Stomach (tissue), 9 donors: ENCODE data around the gene SCAF4. TPM values are rescaled to one million over a fixed set of nuclear protein-coding genes. Genes with fewer than 3 reads are reported as not detected.
"Not testable (repeated sequence)": the region's sequence is repeated elsewhere in the genome, so short reads cannot be mapped to it uniquely, and the experiment has no call there.

Experiments
- DNase-seq, 2 donors: peaks; one replicate each; pipeline versions ENCODE4 v3.0.0 to v3.0.0-alpha.2; 2013 to 2019
- H3K27ac ChIP-seq, 5 donors: fragments of 200-600 bp in 4 of 5; sonication (generic) in 4 of 5; one replicate each; pipeline ENCODE4 v1.5.1; 2013 to 2019; ENCODE audit warnings: mild to moderate bottlenecking in 1 of 5, moderate library complexity in 1 of 5
- H3K27me3 ChIP-seq, 3 donors: fragments of 200-600 bp; sonication (generic); one replicate each; pipeline ENCODE4 v1.5.1; 2017 to 2019; ENCODE audit warnings: mixed run types in 1 of 3
- H3K36me3 ChIP-seq, 4 donors: fragments of 200-600 bp; sonication (generic); 1 replicate in 3 of 4; 2 replicates in 1 of 4; pipeline ENCODE4 v1.5.1; 2016 to 2019
- H3K4me1 ChIP-seq, 4 donors: fragments of 200-600 bp; sonication (generic); one replicate each; pipeline ENCODE4 v1.5.1; 2016 to 2019
- H3K4me3 ChIP-seq, 4 donors: fragments of 200-600 bp; sonication (generic) in 3 of 4; one replicate each; pipeline ENCODE4 v1.5.1; 2016 to 2019; ENCODE audit warnings: mild to moderate bottlenecking in 1 of 4
- H3K9me3 ChIP-seq, 4 donors: fragments of 200-600 bp; sonication (generic); one replicate each; pipeline ENCODE4 v1.5.1; 2016 to 2019
- CTCF ChIP-seq, 7 experiments: fragments of 450-650 bp in 4 of 7; fragments of 200-600 bp in 3 of 7; sonication (generic) in 3 of 7; IDR thresholded peaks; one replicate each; pipeline ENCODE4 v1.5.1; 2016 to 2019; ENCODE audit warnings: antibody characterized with exemption in 7 of 7, control low read depth in 2 of 7, mild to moderate bottlenecking in 1 of 7
- EP300 ChIP-seq: sonication (generic); formaldehyde crosslinking; IDR thresholded peaks from one replicate; pipeline ENCODE4 v1.6.1; 2017; ENCODE audit warnings: antibody characterized with exemption
- POLR2A ChIP-seq, 4 donors: fragments of 450-650 bp; IDR thresholded peaks; one replicate each; pipeline ENCODE4 v1.6.1; 2016; ENCODE audit warnings: antibody characterized with exemption in 4 of 4, control low read depth in 2 of 4, mild to moderate bottlenecking in 1 of 4, moderate library complexity in 1 of 4
- POLR2AphosphoS5 ChIP-seq, 3 donors: sonication (generic); formaldehyde crosslinking; IDR thresholded peaks; one replicate each; pipeline ENCODE4 v1.6.1; 2016; ENCODE audit warnings: antibody characterized with exemption in 3 of 3
- WGBS, 5 donors: extraction: QIAGEN DNeasy Blood & Tissue Kit in 3 of 5; methylation state at CpG; one replicate each; pipeline versions ENCODE4 v1.1.5 to v1.1.7; 2013 to 2018; 5-methylcytosine and 5-hydroxymethylcytosine counted together
- intact Hi-C: fragments of 100-400 bp; cut with DNase I; formaldehyde crosslinking; loops from one replicate; pipeline ENCODE4 v1.15.1; 2023; ENCODE audit warnings: low total_unique reads
- polyA plus RNA-seq, 3 donors: library from polyadenylated mRNA; stranded (reverse); fragments of 200-250 nt; gene quantifications; one replicate each; pipeline ENCODE4 v1.2.3, GENCODE V29; 2013
- total RNA-seq, 5 donors: library from RNA; depleted of rRNA; stranded (reverse); fragments of >200 nt; gene quantifications; one replicate each; pipeline versions ENCODE4 v1.1.0 to v1.2.3, GENCODE V29; 2014 to 2016
- donor health status: healthy with polysubstance abuse.
- donor health status: Bipolar disorder and iron deficiency.
- donor health status: healthy.

The SCAF4 gene
- total and polyA plus RNA-seq, 8 donors, result 5.4 to 34.4 (median 13.6) TPM

DNA sequence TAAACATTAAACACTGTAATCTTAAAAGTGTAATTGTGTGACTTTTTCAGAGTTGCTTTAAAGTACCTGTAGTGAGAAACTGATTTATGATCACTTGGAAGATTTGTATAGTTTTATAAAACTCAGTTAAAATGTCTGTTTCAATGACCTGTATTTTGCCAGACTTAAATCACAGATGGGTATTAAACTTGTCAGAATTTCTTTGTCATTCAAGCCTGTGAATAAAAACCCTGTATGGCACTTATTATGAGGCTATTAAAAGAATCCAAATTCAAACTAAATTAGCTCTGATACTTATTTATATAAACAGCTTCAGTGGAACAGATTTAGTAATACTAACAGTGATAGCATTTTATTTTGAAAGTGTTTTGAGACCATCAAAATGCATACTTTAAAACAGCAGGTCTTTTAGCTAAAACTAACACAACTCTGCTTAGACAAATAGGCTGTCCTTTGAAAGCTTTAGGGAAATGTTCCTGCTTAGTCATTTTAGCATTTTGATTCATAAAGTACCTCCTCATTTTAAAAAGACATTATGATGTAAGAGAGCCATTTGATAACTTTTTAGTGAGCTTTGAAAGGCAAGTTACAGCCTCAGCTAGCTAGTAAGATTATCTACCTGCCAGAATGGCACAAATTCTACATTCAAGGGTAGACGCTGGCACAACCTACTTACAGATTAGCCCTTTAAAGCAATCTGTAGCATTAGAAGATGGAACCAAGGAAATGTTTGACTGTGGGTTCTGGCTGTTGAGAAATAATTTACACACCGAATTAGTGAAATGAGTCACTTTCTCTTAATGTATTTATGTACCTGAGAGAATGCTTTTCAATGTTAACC is 63.0 kb downstream of the SCAF4 start:
- no peak overlapping the region for H3K27ac ChIP-seq
- TF ChIP-seq CTCF (IDR thresholded peaks at IDR 0.05), result no peak
- H3K36me3 ChIP-seq, result peaks cover 25 to 79% (median 74%) of the 10 kb centered on the region in 4 donors
- H3K27me3 ChIP-seq, result no peaks in the 10 kb centered on the region
- intact Hi-C loops, result no loop called here
- no peak for DNase-seq
- H3K9me3 ChIP-seq, result no peaks in the 10 kb centered on the region
- 59 to 72% (median 67%) methylated on average over 2 of the region's 2 CpGs for WGBS, 5 donors
- H3K4me3 ChIP-seq, result no peak overlapping the region
- peaks cover 9 to 60% (median 22%) of the 10 kb centered on the region in 4 donors for H3K4me1 ChIP-seq

DNA sequence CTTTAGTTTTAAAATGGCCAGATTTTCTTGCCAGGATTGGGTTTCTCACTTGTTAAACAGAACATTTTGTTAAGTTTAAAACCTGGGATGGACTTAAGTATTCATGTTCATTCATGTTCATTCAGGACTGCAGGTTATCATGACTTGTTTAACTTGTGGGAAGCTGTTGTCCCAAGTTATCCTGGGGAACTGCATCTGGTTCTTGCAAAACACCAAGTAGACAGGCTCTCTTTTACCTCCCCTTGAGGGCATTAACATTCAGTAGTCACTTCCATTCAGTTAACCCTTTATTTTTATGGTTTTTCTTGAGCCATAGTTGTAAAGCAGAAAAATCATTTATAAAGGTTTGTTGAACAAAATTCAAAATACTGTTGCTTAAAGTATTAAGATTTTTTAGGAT is 64.3 kb downstream of the SCAF4 start:
- no peak for TF ChIP-seq CTCF (IDR thresholded peaks at IDR 0.05)
- no peak for TF ChIP-seq EP300
- no peak for TF ChIP-seq POLR2A (IDR thresholded peaks at IDR 0.05)
- TF ChIP-seq POLR2AphosphoS5 (IDR thresholded peaks at IDR 0.05), result no peak
- Histone ChIP-seq H3K4me3 (no peak overlapping the region), H3K9me3 (no peaks in the 10 kb centered on the region), H3K27me3 (no peaks in the 10 kb centered on the region), H3K4me1 (peaks cover 15 to 58% (median 28%) of the 10 kb centered on the region in 4 donors), H3K36me3 (peaks cover 25 to 86% (median 79%) of the 10 kb centered on the region in 4 donors), H3K27ac (no peak overlapping the region)
- intact Hi-C loops, result no loop called here
- DNase-seq, result no peak

DNA sequence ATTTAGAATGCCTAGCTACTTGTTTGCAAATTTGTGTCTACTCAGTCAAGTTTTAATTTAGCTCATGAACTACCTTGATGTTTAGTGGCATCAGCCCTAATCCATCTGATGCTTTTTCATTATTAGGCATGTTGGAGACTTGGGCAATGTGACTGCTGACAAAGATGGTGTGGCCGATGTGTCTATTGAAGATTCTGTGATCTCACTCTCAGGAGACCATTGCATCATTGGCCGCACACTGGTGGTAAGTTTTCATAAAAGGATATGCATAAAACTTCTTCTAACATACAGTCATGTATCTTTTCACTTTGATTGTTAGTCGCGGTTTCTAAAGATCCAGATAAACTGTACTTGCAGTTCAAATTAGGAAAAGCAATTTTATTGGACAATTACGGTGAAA is 64.8 kb downstream of the SCAF4 start:
- intact Hi-C loops, result no loop called here
- Histone ChIP-seq H3K36me3 (peaks cover 25 to 88% (median 78%) of the 10 kb centered on the region in 4 donors), H3K27ac (no peak overlapping the region), H3K9me3 (no peaks in the 10 kb centered on the region), H3K4me1 (peaks cover 15 to 62% (median 33%) of the 10 kb centered on the region in 4 donors), H3K4me3 (no peak overlapping the region), H3K27me3 (no peaks in the 10 kb centered on the region)
- WGBS, 5 donors, result 80 to 90% (median 87%) methylated on average over 5 of the region's 5 CpGs
- no peak for DNase-seq
- TF ChIP-seq POLR2A (IDR thresholded peaks at IDR 0.05), result no peak
- no peak for TF ChIP-seq CTCF (IDR thresholded peaks at IDR 0.05)
- TF ChIP-seq EP300, result no peak
- TF ChIP-seq POLR2AphosphoS5 (IDR thresholded peaks at IDR 0.05), result no peak

GRCh38 chr21:31666445-31667010 is 65.4 kb downstream of the SCAF4 start:
- DNase-seq, result no peak
- no peak overlapping the region for H3K27ac ChIP-seq
- H3K36me3 ChIP-seq, result peaks cover 25 to 84% (median 72%) of the 10 kb centered on the region in 4 donors
- no peaks in the 10 kb centered on the region for H3K9me3 ChIP-seq
- TF ChIP-seq POLR2A (IDR thresholded peaks at IDR 0.05), result no peak
- TF ChIP-seq POLR2AphosphoS5 (IDR thresholded peaks at IDR 0.05), result no peak
- TF ChIP-seq CTCF (IDR thresholded peaks at IDR 0.05), result no peak
- TF ChIP-seq EP300, result no peak
- WGBS, 5 donors, result 60 to 75% (median 67%) methylated on average over 5 of the region's 5 CpGs
- H3K27me3 ChIP-seq, result no peaks in the 10 kb centered on the region
- no peak overlapping the region for H3K4me3 ChIP-seq
- H3K4me1 ChIP-seq, result peaks cover 21 to 68% (median 39%) of the 10 kb centered on the region in 4 donors
- intact Hi-C loops, result no loop called here

- intact Hi-C loops, H3K27me3 ChIP-seq, DNase-seq, H3K27ac ChIP-seq, H3K9me3 ChIP-seq, H3K4me3 ChIP-seq: not testable (repeated sequence)
- WGBS, 5 donors, result 88 to 99% (median 95%) methylated on average over 3 to 4 of the region's 4 CpGs
- Histone ChIP-seq H3K36me3 (peaks cover 25 to 78% (median 66%) of the 10 kb centered on the region in 4 donors), H3K4me1 (peaks cover 27 to 74% (median 45%) of the 10 kb centered on the region in 4 donors)
Observed at GRCh38 chr21:31665869-31666268, 66.0 kb downstream of the SCAF4 start.
